RWPE1 (cell line): ENCODE data around the gene TMEM74B.

ENCODE experiments used
- CTCF ChIA-PET: fragments of 350-600 bp; sonication (Branson Sonifier 250); formaldehyde crosslinking; extraction: SDS; loops from one replicate; lab custom pipeline; 2021; lab: Yijun Ruan, JAX
- POLR2A ChIA-PET: fragments of 400-600 bp; formaldehyde crosslinking; extraction: SDS; loops from one replicate; lab custom pipeline; 2020; ENCODE audit warnings: antibody characterized with exemption; ENCODE audit not compliant: low non-redundant PET; lab: Yijun Ruan, JAX
- DNase-seq: peaks from one replicate; pipeline ENCODE4 v3.0.0; 2012; ENCODE audit warnings: low spot score
- H3K27ac ChIP-seq: fragments of 450-650 bp; 2 replicates; pipeline ENCODE4 v1.5.1; 2017
- TF ChIP-seq, protein P1 (sequence below): fragments of 450-650 bp; conservative IDR thresholded peaks from 2 replicates; pipeline ENCODE4 v1.5.1; 2017; ENCODE audit warnings: low read depth, mild to moderate bottlenecking

The TMEM74B gene

DNA sequence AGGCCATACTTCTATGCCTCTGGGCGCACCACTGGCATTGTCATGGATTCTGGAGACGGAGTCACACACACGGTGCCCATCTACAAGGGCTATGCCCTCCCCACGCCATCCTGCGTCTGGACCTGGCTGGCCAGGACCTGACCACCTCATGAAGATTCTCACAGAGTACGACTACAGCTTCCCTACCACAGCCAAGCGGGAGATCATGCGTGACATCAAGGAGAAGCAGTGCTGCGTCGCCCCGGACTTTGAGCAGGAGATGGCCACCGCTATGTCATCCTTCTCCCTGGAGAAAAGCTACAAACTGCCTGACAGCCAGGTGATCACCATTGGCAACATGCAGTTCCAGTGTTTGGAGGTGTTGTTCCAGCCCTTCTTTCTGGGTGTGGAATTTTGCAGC lies 23.8 kb downstream of the TMEM74B start:
- ChIA-PET CTCF (interaction anchor here (0.6 kb wide), 2 partner anchors 66 to 73 kb away, joined by 3 read pairs; no protein-coding TSS in a partner anchor), POLR2A (no interaction called here)
- H3K27ac ChIP-seq, result no peak overlapping the region
- no peak for DNase-seq
- TF ChIP-seq, protein P1, sequence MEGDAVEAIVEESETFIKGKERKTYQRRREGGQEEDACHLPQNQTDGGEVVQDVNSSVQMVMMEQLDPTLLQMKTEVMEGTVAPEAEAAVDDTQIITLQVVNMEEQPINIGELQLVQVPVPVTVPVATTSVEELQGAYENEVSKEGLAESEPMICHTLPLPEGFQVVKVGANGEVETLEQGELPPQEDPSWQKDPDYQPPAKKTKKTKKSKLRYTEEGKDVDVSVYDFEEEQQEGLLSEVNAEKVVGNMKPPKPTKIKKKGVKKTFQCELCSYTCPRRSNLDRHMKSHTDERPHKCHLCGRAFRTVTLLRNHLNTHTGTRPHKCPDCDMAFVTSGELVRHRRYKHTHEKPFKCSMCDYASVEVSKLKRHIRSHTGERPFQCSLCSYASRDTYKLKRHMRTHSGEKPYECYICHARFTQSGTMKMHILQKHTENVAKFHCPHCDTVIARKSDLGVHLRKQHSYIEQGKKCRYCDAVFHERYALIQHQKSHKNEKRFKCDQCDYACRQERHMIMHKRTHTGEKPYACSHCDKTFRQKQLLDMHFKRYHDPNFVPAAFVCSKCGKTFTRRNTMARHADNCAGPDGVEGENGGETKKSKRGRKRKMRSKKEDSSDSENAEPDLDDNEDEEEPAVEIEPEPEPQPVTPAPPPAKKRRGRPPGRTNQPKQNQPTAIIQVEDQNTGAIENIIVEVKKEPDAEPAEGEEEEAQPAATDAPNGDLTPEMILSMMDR, result no peak

DNA sequence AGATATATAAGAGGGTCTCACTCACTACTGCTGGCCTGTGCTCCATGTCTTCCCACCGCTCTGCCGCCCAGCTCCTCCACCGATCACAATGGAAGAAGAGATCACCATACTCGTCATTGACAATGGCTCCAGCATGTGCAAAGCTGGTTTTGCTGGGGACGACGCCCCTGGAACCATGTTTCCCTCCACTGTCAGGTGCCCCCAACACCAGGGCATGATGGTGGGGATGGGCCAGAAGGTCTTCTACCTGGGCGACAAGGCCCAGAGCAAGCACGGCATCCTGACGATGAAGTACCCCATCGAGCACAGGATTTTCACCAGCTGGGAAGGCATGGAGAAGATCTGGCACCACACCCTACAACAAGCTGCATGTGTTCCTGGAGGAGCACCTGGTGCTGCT lies 24.3 kb downstream of the TMEM74B start:
- H3K27ac ChIP-seq, result no peak overlapping the region
- no peak for DNase-seq
- CTCF ChIA-PET, result interaction anchor here (0.5 to 0.6 kb wide), 2 partner anchors 66 to 1649 kb away, joined by 3 read pairs; no protein-coding TSS in a partner anchor
- POLR2A ChIA-PET, result no interaction called here
- TF ChIP-seq, protein P1, result no peak

DNA sequence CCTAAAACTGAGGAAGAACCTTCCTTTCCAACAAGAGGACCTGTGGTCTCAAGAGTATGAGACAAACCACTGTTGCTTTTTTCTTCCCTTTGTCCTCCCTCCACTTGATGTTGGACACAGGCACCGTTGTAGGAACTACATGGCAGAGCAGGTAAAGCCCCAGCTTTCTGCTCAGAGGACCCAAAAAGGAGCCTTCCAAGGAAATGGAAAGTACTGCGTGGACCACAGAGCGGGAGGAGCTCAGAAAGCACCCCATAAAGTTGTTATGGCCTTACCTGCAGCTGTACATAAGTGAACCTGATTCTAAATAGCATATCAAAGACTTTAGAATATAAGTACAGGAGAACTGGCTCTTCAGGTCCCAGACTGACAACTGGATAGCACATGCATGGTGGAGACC lies 29.4 kb downstream of the TMEM74B start:
- POLR2A ChIA-PET, result no interaction called here
- CTCF ChIA-PET, result interaction anchor here (0.6 kb wide), 2 partner anchors 44 to 105 kb away, joined by 3 to 4 read pairs; no protein-coding TSS in a partner anchor
- no peak overlapping the region for H3K27ac ChIP-seq
- TF ChIP-seq, protein P1, result no peak
- DNase-seq, result no peak

DNA sequence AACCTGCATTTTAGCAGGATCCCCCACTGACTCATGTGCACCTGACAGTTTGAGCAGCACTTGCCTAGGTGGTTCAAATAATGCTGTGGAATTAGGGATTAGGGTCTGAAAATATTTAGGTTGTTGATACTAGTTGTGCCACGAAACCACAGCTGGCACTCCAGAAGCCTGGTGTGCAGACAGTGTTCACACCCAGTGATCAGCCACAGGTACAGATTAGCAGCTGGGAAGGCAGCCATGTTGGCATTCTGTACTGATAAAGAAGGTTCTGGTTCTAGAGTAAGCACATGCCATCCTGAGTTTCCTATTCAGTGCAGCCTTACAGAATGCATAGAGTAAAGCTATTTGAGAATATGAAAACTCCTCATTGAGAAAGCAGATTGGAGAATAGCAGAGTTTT lies 30.1 kb downstream of the TMEM74B start:
- DNase-seq, result no peak
- POLR2A ChIA-PET, result no interaction called here
- CTCF ChIA-PET, result interaction anchor here (0.6 kb wide), 1 partner anchor 175 kb away, joined by 4 read pairs; no protein-coding TSS in a partner anchor
- TF ChIP-seq, protein P1, result no peak
- no peak overlapping the region for H3K27ac ChIP-seq

DNA sequence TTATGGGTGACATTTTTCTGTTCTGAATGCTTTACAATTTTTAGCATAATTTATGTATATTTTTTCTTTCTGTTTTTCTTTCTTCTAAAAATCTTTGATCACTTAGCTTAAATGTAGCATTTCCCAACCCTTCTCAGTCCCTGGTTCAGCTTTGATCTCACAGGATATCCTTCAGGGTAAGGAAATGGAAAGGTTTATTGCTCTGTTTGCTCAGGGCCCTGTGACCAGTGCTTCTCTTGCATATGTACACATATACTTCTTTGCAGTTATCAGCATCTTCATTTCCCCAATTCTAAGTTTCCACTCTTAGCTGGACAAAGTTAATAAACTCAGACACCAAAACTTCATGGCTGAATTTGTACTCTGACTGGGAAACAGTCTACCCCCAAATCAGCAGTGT lies 30.6 kb downstream of the TMEM74B start:
- TF ChIP-seq, protein P1, result no peak
- ChIA-PET POLR2A (no interaction called here), CTCF (interaction anchor here (0.6 kb wide), 1 partner anchor 176 kb away, joined by 4 read pairs; no protein-coding TSS in a partner anchor)
- H3K27ac ChIP-seq, result no peak overlapping the region
- DNase-seq, result no peak

GRCh38 chr20:1150968-1151367 lies 33.8 kb downstream of the TMEM74B start:
- ChIA-PET POLR2A (no interaction called here), CTCF (interaction anchor here (0.7 to 0.8 kb wide), 2 partner anchors 44 to 78 kb away, joined by 3 read pairs; no protein-coding TSS in a partner anchor)
- no peak for DNase-seq
- H3K27ac ChIP-seq, result no peak overlapping the region
- TF ChIP-seq, protein P1, result no peak
